Measurements from ENCODE around the gene STAMBP. TPM values are rescaled to one million over a fixed set of nuclear protein-coding genes. Genes with fewer than 3 reads are reported as not detected.
"Not testable (repeated sequence)": the region's sequence is repeated elsewhere in the genome, so short reads cannot be mapped to it uniquely, and the experiment has no call there.

STAMBP gene
- 39.3 TPM for polyA plus RNA-seq (2013, experiment 1 of 2; ENCODE audit: insufficient read length)
- polyA plus RNA-seq (2013, experiment 2 of 2; ENCODE audit: insufficient read length): 34.2 TPM

GRCh38 chr2:73828818-73829570 is at the start of gene STAMBP:
TSS of gene STAMBP (plus strand) at chr2:73828961. CDS start at chr2:73830857, 1,896 bp downstream.
- peak; percentile 97 for DNase-seq

- peak; percentile 93 for DNase-seq
These were observed 49.1 kb upstream of the STAMBP start, which contains the start of gene DUSP11 for GRCh38 chr2:73779467-73780236. TSS of gene DUSP11 (minus strand) at chr2:73780103. CDS start at chr2:73779974, 129 bp downstream.

- DNase-seq: no peak
These were observed 48.6 kb upstream of the STAMBP start for GRCh38 chr2:73780237-73780582.

GRCh38 chr2:73783402-73783801 is 45.4 kb upstream of the STAMBP start:
- DNase-seq: peak; percentile 5

- DNase-seq: not testable (repeated sequence)
These were observed 44.9 kb upstream of the STAMBP start, which contains the start of gene C2orf78 for GRCh38 chr2:73783883-73784282. TSS of gene C2orf78 (plus strand) at chr2:73784183. CDS start at chr2:73784310, 127 bp downstream.

GRCh38 chr2:73811878-73812277 is 16.9 kb upstream of the STAMBP start:
- no peak for DNase-seq

- DNase-seq: no peak
These were observed 16.1 kb upstream of the STAMBP start for GRCh38 chr2:73812635-73813034.

GRCh38 chr2:73818296-73818695 is 10.5 kb upstream of the STAMBP start:
- no peak for DNase-seq

- DNase-seq: no peak
These were observed 7.5 kb upstream of the STAMBP start for GRCh38 chr2:73821227-73821626.

- DNase-seq: no peak
These were observed 7.1 kb upstream of the STAMBP start for GRCh38 chr2:73821669-73822068.

GRCh38 chr2:73822276-73822675 is 6.5 kb upstream of the STAMBP start:
- DNase-seq: no peak

GRCh38 chr2:73822991-73823390 is 5.8 kb upstream of the STAMBP start:
- no peak for DNase-seq

- no peak for DNase-seq
These were observed 5.3 kb upstream of the STAMBP start for GRCh38 chr2:73823416-73823815.

GRCh38 chr2:73823916-73824523 is 4.7 kb upstream of the STAMBP start:
- DNase-seq: peak; percentile 77

GRCh38 chr2:73825408-73825807 is 3.4 kb upstream of the STAMBP start:
- peak; percentile 6 for DNase-seq

GRCh38 chr2:73827018-73827417 is 1.7 kb upstream of the STAMBP start:
- peak; percentile 46 for DNase-seq

- no peak for DNase-seq
These were observed 937 bp upstream of the STAMBP start for GRCh38 chr2:73827660-73828388.

- no peak for DNase-seq
These were observed 358 bp upstream of the STAMBP start for GRCh38 chr2:73828389-73828817.

- DNase-seq: peak; percentile 71
These were observed 2.2 kb downstream of the STAMBP start for GRCh38 chr2:73830871-73831401.

GRCh38 chr2:73832930-73833329 is 4.2 kb downstream of the STAMBP start:
- DNase-seq: peak; percentile 49

- no peak for DNase-seq
These were observed 7.6 kb downstream of the STAMBP start for GRCh38 chr2:73836141-73836943.

All from fibroblast of skin of back (primary cell).